ENCODE measurements around the gene CGB3.

CGB3 gene

DNA sequence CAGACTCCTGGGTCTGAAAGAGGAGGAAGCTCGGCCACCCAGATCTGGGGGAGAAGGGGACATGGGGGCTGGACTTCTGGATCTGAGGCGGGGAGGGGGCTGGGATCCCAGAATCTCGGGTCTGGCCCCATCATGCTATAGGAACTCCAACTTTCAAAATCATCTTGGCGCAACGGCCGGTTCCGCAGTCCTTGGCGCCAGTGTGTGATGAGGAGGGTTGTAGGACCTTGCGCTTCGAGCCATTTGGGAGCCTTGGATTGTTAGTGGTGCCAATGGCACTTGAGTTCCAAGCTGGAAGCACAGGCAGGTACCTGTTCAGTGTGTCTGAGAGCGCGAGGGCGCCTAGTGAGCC lies 30.1 kb downstream of the CGB3 start:
- peaks cover 7% of the 10 kb centered on the region for H3K4me1 ChIP-seq (ENCODE audit: insufficient read depth, poor library complexity, severe bottlenecking)
- no peaks in the 10 kb centered on the region for H3K9me3 ChIP-seq (ENCODE audit: severe bottlenecking)
- peaks cover 11% of the 10 kb centered on the region for H3K36me3 ChIP-seq (ENCODE audit: low read depth)
- peak overlapping the region; percentile 70 for H3K27ac ChIP-seq (ENCODE audit: poor library complexity, severe bottlenecking)
- H3K27me3 ChIP-seq (ENCODE audit: insufficient read depth, poor library complexity, severe bottlenecking), result no peaks in the 10 kb centered on the region
- DNase-seq (ENCODE audit: low spot score) (no peak), ATAC-seq (ENCODE audit: low read depth) (no peak)
- TF ChIP-seq, protein P1, sequence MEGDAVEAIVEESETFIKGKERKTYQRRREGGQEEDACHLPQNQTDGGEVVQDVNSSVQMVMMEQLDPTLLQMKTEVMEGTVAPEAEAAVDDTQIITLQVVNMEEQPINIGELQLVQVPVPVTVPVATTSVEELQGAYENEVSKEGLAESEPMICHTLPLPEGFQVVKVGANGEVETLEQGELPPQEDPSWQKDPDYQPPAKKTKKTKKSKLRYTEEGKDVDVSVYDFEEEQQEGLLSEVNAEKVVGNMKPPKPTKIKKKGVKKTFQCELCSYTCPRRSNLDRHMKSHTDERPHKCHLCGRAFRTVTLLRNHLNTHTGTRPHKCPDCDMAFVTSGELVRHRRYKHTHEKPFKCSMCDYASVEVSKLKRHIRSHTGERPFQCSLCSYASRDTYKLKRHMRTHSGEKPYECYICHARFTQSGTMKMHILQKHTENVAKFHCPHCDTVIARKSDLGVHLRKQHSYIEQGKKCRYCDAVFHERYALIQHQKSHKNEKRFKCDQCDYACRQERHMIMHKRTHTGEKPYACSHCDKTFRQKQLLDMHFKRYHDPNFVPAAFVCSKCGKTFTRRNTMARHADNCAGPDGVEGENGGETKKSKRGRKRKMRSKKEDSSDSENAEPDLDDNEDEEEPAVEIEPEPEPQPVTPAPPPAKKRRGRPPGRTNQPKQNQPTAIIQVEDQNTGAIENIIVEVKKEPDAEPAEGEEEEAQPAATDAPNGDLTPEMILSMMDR (IDR thresholded peaks at IDR 0.05; ENCODE audit: poor library complexity, severe bottlenecking), result no peak
- H3K4me3 ChIP-seq (ENCODE audit: severe bottlenecking), result peak overlapping the region; percentile 51

DNA sequence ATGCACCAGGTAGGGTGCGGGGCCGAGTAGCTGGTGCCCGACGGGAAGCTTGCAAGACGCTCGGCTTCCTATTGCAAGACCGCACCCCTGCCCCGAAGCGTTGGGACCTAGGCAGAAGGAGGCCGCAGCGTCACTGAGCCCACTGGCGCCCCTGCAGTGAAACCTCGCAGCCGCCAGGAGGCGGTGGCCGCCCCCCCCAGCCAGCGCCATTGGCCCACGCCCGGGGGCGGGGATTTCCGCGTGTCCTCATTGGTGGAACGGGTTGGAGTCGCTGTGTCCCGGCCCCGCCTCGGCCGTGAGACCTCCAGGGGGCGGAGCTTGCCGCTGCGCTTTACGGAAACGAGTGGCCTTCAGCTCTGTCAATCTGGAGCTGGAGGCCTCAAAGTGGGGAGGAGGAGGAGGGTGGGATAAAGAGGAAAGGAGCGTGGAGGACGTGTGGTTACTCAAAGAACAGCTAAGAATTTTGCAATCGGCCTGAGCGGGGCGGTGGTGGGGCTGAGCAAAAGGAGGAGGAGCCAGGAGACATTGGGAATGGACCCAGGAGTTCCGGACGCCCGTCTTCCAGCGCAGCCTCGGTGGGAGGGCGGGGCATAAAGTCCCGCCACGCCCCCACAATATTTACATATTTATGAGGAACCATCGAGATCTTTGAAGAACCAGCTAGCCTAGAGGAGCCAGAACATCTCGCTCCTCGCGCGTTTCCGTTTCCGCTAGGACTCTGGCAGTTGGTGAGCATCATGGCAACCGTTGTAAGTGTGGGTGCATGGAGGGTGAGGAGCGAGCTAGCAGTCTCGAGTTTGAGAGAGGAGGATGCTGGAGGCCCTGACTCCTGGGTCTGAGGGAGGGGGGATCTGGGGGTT lies 30.7 kb downstream of the CGB3 start, which contains the start of the genes GYS1 and RUVBL2:
TSS of gene GYS1 (minus strand) at position 135 of the 860 bp plus-strand sequence. CDS start 197 bp downstream, outside the sequence.
TSS of gene RUVBL2 (plus strand) at position 713 of the 860 bp plus-strand sequence. CDS start at position 738, 25 bp downstream.
- TF ChIP-seq, protein P1 (IDR thresholded peaks at IDR 0.05; ENCODE audit: poor library complexity, severe bottlenecking), result peak; percentile 98
- peak; percentile 99 for DNase-seq (ENCODE audit: low spot score)

DNA sequence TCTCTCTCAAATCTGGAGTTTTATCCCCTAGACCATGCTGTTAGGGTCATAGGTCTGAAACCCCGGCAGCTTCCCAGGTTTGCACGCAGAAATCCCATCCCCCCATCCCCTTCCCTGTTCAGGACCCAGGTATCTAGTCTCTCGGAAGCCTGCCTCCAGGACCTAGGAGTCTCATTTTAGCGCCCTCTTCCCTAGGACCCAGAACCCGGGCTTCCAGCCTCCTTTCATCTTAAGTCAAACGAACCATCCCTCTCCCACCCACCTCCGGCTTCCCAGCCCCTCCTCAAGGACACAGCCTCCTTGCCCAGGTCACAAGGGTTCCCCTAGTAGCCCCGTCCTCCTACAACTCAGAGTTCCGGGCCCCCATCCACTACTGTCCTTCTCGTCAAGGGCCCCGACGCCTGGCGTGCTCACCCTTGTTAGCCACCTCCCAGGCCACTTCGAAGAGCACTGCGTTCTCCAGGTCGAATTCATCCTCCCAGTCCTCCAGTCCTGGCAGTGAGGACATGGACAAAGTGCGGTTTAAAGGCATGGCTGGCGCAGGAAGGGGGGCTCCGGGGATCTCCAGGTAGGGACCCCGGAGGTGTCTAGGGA lies 31.5 kb downstream of the CGB3 start:
- DNase-seq (ENCODE audit: low spot score) (no peak), ATAC-seq (ENCODE audit: low read depth) (no peak)
- Histone ChIP-seq H3K9me3 (ENCODE audit: severe bottlenecking) (no peaks in the 10 kb centered on the region), H3K27me3 (ENCODE audit: insufficient read depth, poor library complexity, severe bottlenecking) (no peaks in the 10 kb centered on the region), H3K27ac (ENCODE audit: poor library complexity, severe bottlenecking) (peak overlapping the region; percentile 70), H3K36me3 (ENCODE audit: low read depth) (peaks cover 19% of the 10 kb centered on the region), H3K4me1 (ENCODE audit: insufficient read depth, poor library complexity, severe bottlenecking) (peaks cover 7% of the 10 kb centered on the region), H3K4me3 (ENCODE audit: severe bottlenecking) (peak overlapping the region; percentile 51)
- TF ChIP-seq, protein P1 (IDR thresholded peaks at IDR 0.05; ENCODE audit: poor library complexity, severe bottlenecking), result no peak

More for the DNA sequence above, 30.7 kb downstream of the CGB3 start, which contains the start of the genes GYS1 and RUVBL2:
- Histone ChIP-seq H3K27ac (ENCODE audit: poor library complexity, severe bottlenecking) (peak within 1 kb of the TSS; percentile 70), H3K27me3 (ENCODE audit: insufficient read depth, poor library complexity, severe bottlenecking) (no peaks in the 10 kb centered on the region), H3K4me3 (ENCODE audit: severe bottlenecking) (peak within 1 kb of the TSS; percentile 51), H3K9me3 (ENCODE audit: severe bottlenecking) (no peaks in the 10 kb centered on the region), H3K4me1 (ENCODE audit: insufficient read depth, poor library complexity, severe bottlenecking) (peaks cover 7% of the 10 kb centered on the region), H3K36me3 (ENCODE audit: low read depth) (peaks cover 16% of the 10 kb centered on the region)
- peak; percentile 87 for ATAC-seq (ENCODE audit: low read depth)

DNA sequence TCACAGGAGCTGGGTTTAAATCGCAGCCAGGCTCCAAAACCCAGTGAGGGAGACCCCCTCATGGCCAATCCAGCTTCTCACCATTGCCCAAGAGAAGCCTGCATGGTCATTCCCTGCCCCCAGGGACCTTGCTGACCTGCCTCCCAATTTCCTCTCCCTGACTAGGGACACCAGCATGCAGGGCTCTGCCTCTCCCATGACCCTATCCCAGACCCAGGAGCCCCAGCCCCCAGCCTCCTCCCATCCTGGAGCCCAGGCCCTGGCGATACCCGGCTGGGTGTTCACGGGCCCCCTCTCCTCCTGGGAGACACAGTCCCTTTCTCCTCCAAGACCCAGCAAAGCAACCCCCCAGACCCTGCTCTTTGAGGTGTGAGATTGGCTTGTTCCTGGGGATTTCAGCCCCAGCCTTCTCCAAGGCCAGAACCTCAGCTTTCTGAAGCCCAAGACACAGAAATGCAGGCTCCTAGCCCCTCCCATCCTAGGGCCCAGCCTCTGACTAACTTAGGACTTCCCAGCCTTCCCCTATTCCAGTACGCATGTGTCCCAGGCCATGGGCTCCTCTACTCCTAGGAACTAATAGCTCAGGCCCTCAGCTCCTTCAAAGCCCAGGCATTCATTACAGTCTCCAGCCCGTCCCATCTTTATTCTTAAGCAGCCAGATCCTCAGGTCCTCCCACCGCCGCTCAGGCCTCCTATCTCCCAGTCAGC lies 32.1 kb downstream of the CGB3 start:
- H3K4me3 ChIP-seq (ENCODE audit: severe bottlenecking), result peak overlapping the region; percentile 51
- no peaks in the 10 kb centered on the region for H3K27me3 ChIP-seq (ENCODE audit: insufficient read depth, poor library complexity, severe bottlenecking)
- DNase-seq (ENCODE audit: low spot score) (no peak), ATAC-seq (ENCODE audit: low read depth) (peak; percentile 74)
- H3K9me3 ChIP-seq (ENCODE audit: severe bottlenecking), result no peaks in the 10 kb centered on the region
- peak overlapping the region; percentile 70 for H3K27ac ChIP-seq (ENCODE audit: poor library complexity, severe bottlenecking)
- peaks cover 7% of the 10 kb centered on the region for H3K4me1 ChIP-seq (ENCODE audit: insufficient read depth, poor library complexity, severe bottlenecking)
- TF ChIP-seq, protein P1 (IDR thresholded peaks at IDR 0.05; ENCODE audit: poor library complexity, severe bottlenecking), result no peak
- peaks cover 19% of the 10 kb centered on the region for H3K36me3 ChIP-seq (ENCODE audit: low read depth)

All from RWPE2 (cell line).